HG02981 (cell line): ENCODE results near the gene SERPINA10.
"Not testable (repeated sequence)": the region's sequence is repeated elsewhere in the genome, so short reads cannot be mapped to it uniquely, and the experiment has no call there.

Experiments used
- ATAC-seq: cut with Tn5 transposase; IDR thresholded peaks from one replicate; pipeline ENCODE4 v1.9.1; 2021; ENCODE audit warnings: mild to moderate bottlenecking, moderate library complexity; ENCODE audit not compliant: unreplicated experiment

SERPINA10 gene

DNA sequence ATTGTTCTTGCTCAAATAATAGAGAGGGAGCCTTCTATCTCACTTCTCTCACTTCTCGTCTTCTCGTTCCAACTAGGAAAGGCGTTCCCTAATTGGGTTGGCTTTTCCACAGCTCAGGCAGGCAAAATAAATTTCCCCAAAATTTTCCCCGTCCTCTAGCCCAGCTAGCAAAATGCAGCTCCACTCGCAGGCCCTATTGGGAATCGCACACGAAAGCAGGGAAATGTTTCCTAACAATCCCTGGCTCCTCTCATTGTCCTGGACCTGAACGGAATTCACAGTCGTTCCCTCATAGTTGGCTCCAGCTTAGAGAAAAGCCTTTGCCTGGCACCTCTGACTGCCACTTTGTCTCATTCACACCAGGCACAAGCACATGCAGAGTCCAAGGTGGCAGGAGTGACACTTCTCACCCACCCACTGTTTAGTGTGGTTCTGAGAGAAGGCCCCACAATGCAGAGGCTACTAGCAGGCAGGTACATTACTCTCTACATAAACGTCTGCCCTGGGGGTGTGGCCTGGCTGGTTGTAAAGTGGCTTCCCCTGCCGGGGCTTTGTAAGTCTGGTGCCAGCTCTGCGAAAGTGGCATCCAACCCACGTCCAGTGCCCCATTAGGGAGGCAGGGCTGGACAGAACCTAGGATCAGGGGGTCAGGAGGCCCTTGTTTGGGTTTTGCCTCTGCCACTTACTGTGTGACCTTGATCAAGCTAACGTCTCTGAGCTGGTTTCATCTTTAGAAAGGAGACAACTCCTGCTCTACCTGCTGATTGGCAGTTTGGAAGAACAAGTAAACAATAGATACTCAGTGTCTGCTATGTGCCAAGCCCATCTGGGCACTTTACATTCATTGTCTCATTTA is 4.2 kb downstream of the SERPINA10 start:
- ATAC-seq: no peak

DNA sequence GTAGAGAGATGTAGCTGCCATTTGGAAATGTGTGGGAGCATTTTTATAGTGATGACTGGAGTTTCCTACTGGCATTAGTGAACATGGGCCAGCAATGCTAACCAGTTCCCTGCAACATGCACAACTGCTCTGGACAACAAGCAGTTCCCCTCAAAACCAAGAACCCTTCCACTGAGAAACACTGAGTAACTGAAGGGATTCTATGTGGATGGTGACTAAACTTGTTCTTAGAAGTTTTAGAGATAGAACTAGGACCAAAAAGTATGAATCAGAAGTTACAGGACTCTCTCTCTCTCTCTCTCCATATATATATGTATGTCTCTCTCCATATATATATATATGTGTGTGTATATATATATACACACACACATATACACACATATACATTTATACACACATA is 7.9 kb downstream of the SERPINA10 start:
- ATAC-seq: no peak

- no peak for ATAC-seq
Measured at GRCh38 chr14:94284221-94284620, 8.8 kb downstream of the SERPINA10 start.

DNA sequence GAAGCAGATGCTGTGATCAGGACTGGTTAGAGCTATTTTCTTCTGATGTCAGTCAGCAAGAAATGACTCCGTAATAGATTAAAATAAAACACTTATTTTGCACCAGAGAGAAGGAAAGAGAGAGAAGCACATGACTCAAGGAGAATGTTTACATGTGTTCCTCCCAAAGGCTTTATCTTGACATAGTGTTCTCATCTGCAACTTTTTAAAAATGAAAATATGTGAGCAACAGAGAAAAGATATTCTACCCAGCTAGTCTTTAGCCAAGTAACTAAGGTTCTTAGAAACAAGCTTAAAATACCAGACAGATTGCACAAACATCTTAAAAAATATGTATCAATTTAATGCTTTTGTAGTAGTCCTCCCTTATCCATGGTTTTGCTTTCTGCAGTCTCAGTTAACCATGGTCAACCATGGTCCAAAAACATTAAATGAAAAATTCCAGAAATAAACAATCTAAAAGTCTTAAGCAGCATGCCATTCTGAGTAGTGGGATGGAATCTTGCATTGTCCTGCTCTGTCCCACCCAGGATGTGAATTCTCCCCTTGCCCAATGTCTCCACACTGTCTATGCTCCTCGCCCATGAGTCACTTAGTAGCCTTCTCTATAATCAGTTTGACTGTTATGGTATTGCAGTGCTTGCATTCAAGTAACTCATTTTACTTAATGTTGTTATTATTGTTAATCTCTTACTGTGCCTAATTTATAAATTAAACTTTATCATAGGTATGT is 9.9 kb downstream of the SERPINA10 start:
- ATAC-seq: no peak

DNA sequence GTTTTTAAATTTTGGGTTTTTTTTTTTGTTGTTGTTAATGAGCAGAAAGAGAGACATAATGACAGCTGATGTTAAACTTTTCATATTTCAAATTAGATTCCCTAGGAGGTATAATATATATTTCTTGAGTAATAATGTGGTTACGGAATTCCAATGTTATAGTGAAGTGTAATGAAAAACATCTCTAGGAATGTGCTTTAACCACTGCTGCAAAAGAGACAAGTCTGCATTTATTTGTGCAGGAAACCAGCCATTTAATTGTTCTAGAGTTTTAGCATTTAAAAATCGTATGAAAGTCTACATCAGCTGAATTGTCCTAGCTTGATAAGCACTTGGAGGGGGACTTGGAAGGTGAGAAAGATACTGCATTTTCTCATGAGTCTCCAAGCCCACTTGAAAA is 14.3 kb downstream of the SERPINA10 start:
- no peak for ATAC-seq

DNA sequence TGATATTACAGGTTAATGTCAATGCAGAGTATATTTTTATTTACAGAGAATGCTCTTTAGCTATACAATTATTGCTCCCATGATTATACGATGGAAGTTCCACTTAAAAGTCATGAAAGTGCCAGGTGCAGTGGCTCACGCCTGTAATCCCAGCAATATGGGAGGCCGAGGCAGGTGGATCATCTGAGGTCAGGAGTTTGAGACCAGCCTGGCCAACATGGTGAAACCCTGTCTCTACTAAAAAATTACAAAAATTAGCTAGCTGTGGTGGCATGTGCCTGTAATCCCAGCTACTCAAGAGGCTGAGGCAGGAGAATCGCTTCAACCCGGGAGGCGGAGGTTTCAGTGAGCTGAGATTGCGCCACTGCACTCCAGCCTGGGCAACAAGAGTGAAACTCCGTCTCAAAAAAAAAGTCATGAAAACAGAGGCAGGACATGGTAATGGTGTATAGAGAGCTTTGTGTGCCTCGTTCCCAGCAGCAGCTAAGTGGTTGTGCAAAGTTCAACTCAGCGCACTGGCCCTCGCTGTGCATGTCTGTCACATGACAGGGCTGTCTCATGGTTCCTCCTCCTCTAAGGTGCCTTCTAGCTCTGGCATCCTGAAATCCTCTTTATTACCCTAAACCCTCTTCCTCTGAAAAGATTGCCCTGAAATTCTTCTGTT is 16.0 kb downstream of the SERPINA10 start:
- not testable (repeated sequence) for ATAC-seq

GRCh38 chr14:94269156-94269555 is 23.9 kb downstream of the SERPINA10 start:
- ATAC-seq: no peak

- ATAC-seq: not testable (repeated sequence)
Measured at GRCh38 chr14:94268582-94268981, 24.5 kb downstream of the SERPINA10 start.

DNA sequence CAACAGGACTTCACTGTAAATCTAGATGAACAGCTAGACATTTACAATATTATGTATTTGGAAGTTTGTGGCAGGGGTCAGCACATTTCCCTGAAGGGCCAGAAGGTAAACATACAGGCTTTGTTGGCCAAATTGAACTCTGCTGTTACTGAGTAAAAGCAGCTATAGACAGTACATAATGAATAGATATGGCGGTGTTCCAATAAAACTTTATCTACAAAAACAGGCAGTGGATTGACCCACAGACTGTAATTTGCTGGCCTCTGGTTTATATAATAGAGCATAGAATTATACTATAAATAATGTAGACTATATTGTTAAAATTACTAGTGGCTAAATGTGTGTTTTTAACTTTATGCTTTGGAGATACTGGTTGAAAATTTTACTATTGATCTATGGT is 25.7 kb downstream of the SERPINA10 start:
- no peak for ATAC-seq

GRCh38 chr14:94264195-94264594 is 28.9 kb downstream of the SERPINA10 start:
- not testable (repeated sequence) for ATAC-seq

DNA sequence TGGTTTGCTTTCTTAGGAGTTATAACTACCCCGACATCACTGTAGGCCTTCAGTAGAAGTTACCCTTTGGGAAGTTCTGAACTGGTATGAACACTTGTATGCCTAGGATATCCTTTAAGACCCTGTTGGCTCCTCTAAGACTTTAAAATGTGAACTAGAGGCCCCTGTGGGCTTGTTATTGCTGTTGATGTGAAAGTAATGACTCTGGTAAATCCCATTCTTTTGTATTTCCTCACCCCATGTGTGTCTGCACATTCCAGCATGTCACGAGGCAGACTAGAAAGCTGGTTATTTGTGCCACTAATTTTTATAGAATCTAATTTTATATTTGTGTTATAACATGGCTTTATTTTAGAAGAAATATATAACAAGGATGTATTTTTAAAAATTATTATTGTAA is 48.9 kb downstream of the SERPINA10 start:
- ATAC-seq: no peak

- ATAC-seq: no peak
Measured at GRCh38 chr14:94239406-94239805, 53.7 kb downstream of the SERPINA10 start.

GRCh38 chr14:94237983-94238382 is 55.1 kb downstream of the SERPINA10 start:
- ATAC-seq: no peak

DNA sequence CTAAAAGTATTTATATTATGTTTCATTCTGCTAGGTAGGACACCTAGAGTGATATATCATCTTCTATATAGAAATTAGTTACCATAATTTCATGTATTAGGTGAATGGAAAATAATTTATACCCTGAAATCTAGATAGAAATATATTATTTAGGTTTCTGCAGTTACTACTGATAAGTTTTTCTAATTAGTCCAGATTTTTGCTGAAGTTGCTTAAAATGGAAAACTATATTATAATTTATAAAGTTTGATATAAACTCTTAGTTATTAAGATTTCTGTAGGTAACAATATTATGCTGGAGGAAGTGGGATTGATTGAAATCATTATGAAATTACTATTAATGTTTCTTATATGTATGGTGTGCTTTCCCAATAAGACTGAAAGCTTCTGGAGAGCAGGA is 56.0 kb downstream of the SERPINA10 start:
- no peak for ATAC-seq
